Activated CD4-positive, alpha-beta T cell treated with anti-CD3 and anti-CD28 coated beads for 48 hours (primary cell): ENCODE results near the gene CLCNKA.

Experiments used
- DNase-seq: peaks from one replicate; pipeline ENCODE4 v3.0.0-alpha.2; 2020

The CLCNKA gene

DNA sequence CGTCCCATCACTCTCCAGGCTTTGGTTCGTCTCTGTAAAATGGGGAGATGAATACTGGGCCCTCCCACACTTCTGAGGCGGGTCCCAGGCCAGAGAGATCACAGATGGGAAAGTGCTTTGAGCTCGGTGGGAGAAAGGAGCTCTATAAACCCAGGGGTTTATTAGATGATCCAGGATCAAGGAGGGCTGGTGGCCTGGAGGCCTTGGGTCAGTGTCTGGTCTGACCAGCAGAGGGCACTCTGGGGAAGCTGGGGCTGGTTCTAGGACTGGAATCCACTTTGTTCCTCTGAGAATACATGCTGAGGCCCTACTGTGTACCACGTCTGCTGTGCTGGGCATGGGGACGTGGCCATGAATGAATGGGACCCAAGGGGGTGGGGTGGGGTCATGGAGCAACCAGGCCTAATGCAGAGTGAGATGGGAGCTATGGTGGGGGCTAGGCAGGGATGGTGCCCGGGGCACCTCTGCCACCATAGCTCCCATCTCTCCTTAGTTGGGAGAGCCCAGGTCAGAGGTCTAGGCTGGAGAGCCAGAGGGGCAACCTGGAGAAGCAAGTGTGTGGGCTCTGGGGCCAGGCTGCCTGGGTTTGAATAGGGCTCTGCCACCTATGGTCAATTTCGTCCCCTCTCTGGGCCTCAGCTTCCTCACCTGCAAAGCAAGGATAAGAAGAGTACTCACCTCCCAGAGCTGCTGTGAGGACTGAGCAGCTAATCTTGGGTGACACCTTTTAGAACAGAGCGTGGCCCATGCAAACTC is 60.6 kb downstream of the CLCNKA start:
- peak; percentile 81 for DNase-seq

DNA sequence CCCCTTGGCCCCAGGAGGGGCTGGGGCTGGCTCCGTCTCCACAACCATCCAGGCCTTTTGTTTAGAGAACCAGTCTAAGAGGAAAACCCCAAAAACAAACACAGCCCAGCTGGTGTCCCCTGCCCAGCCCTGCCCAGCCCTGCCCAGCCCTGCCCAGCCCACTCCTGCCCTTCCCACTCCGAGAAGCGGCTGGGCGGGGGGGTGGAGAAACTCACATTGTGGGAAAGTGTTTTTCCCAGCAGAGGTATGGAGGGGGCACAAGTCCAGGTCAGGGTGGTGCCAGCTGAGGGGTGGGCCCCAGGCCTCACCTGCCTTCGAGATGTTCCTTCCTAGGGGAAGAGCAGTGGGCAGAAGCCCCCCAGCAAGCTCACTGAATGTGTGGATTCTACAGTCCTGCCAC is 61.6 kb downstream of the CLCNKA start:
- no peak for DNase-seq
